HepG2 (cell line): ENCODE results near the gene BCL2L13.
A peak's percentile ranks its signal among the peaks of the same experiment; 100 is the strongest.

ENCODE experiments used
- CBX5 ChIP-seq: sonication (generic); formaldehyde crosslinking; IDR thresholded peaks from 2 replicates; pipeline ENCODE4 v1.4.0; 2020; ENCODE audit warnings: missing genetic modification reagents, borderline replicate concordance
- ELF1 ChIP-seq: sonication (generic); formaldehyde crosslinking; IDR thresholded peaks from 2 replicates; pipeline ENCODE4 v1.4.0; 2020; ENCODE audit warnings: missing genetic modification reagents
- IRF9 ChIP-seq: sonication (generic); formaldehyde crosslinking; IDR thresholded peaks from 2 replicates; pipeline ENCODE4 v1.8.0; 2022; ENCODE audit warnings: missing genetic modification reagents, mild to moderate bottlenecking, borderline replicate concordance
- MAFF ChIP-seq: IDR thresholded peaks from 2 replicates; pipeline ENCODE4 v1.6.1; 2011; ENCODE audit warnings: low read depth, low read length, improper control_type of control experiment
- NFYB ChIP-seq: sonication (generic); formaldehyde crosslinking; IDR thresholded peaks from 2 replicates; pipeline ENCODE4 v1.4.0; 2020; ENCODE audit warnings: missing genetic modification reagents
- ZNF552 ChIP-seq: sonication (generic); formaldehyde crosslinking; IDR thresholded peaks from 2 replicates; pipeline ENCODE4 v1.9.0; 2022; ENCODE audit warnings: missing genetic modification reagents, mild to moderate bottlenecking, borderline replicate concordance
- ZSCAN30 ChIP-seq: sonication (generic); formaldehyde crosslinking; IDR thresholded peaks from 2 replicates; pipeline ENCODE4 v1.5.0; 2020; ENCODE audit warnings: mild to moderate bottlenecking, missing genetic modification reagents

GRCh38 chr22:17777005-17777716 lies 138.6 kb downstream of the BCL2L13 start:
- TF ChIP-seq NFYB (no peak), CBX5 (no peak), IRF9 (CRISPR knock-in tag) (no peak), ZNF552 (CRISPR knock-in tag) (no peak), ZSCAN30 (CRISPR knock-in tag) (no peak), ELF1 (CRISPR knock-in tag) (peak; percentile 79), MAFF (no peak)
